ENCODE measurements around the gene NUDT8. TPM values are rescaled to one million over a fixed set of nuclear protein-coding genes. Genes with fewer than 3 reads are reported as not detected.

The NUDT8 gene
- polyA plus RNA-seq, 1 of the 3 experiments (the other 2 are of a cell fraction) = 2.7 TPM

GRCh38 chr11:67673902-67674301 lies 44.2 kb upstream of the NUDT8 start:
- Histone ChIP-seq H3K9me2 (no peaks in the 10 kb centered on the region), H3F3A (replicated peaks; ENCODE audit: insufficient read depth) (no peaks in the 10 kb centered on the region), H3K9ac (no peak overlapping the region), H2AFZ (ENCODE audit: low read depth) (no peak overlapping the region), H3K4me3 (ENCODE audit: low read depth in 2 of 2, low read length in 1 of 2) (no peak overlapping the region), H3K4me1 (ENCODE audit: control insufficient read depth in 1 of 2, insufficient read depth in 2 of 2, low read depth in 1 of 2, low read length in 1 of 2) (no peaks in the 10 kb centered on the region), H3K79me2 (ENCODE audit: insufficient read depth) (no peaks in the 10 kb centered on the region), H3K36me3 (replicated peaks in 1 of 2; ENCODE audit: control insufficient read depth in 1 of 2, insufficient read depth in 2 of 2, low read length in 1 of 2) (no peaks in the 10 kb centered on the region), H3K27ac (ENCODE audit: low read depth in 2 of 2, low read length in 1 of 2) (no peak overlapping the region), H3K9me3 (no peaks in the 10 kb centered on the region), H3K4me2 (no peak overlapping the region), H3K27me3 (ENCODE audit: insufficient read depth) (peaks cover 7% of the 10 kb centered on the region; the same call in 1 of the 2 replicates), H4K20me1 (ENCODE audit: insufficient read depth) (no peaks in the 10 kb centered on the region)
- CTCF ChIA-PET = interaction anchor here (1.0 to 2.0 kb wide), 3 partner anchors 15 to 45 kb away, joined by 3 to 9 read pairs (median 4); no protein-coding TSS in a partner anchor
- 27% methylated on average over 8 of the region's 8 CpGs for WGBS (ENCODE audit: low lambda C conversion rate)
- TF ChIP-seq CTCF (IDR thresholded peaks at IDR 0.05) = no peak
- TF ChIP-seq SMC3 (IDR thresholded peaks at IDR 0.05; ENCODE audit: low read depth, low read length) = no peak
- no peak for TF ChIP-seq FOXM1 (IDR thresholded peaks at IDR 0.05; ENCODE audit: low read depth)
- no peak for TF ChIP-seq YY1 (IDR thresholded peaks at IDR 0.05; ENCODE audit: low read depth)
- no peak for TF ChIP-seq USF2 (IDR thresholded peaks at IDR 0.05; ENCODE audit: borderline replicate concordance, low read depth, low read length)
- TF ChIP-seq RFX5 (IDR thresholded peaks at IDR 0.05; ENCODE audit: low read length) = no peak
- no peak for TF ChIP-seq FOSL2 (IDR thresholded peaks at IDR 0.05; ENCODE audit: borderline replicate concordance, low read depth)
- TF ChIP-seq GABPA (IDR thresholded peaks at IDR 0.05; ENCODE audit: low read depth) = no peak
- no peak for TF ChIP-seq EZH2phosphoT487 (IDR thresholded peaks at IDR 0.05; ENCODE audit: borderline replicate concordance, low read depth)
- no peak for TF ChIP-seq PBX3 (IDR thresholded peaks at IDR 0.05)
- POLR2A ChIA-PET = no interaction called here
- DNase-seq = no peak

GRCh38 chr11:67673358-67673757 lies 43.6 kb upstream of the NUDT8 start:
- 46% methylated on average over 6 of the region's 7 CpGs for WGBS (ENCODE audit: low lambda C conversion rate)
- Histone ChIP-seq H3K9ac (no peak overlapping the region), H3K4me3 (ENCODE audit: low read depth in 2 of 2, low read length in 1 of 2) (no peak overlapping the region), H3K27ac (ENCODE audit: low read depth in 2 of 2, low read length in 1 of 2) (no peak overlapping the region), H3F3A (replicated peaks; ENCODE audit: insufficient read depth) (no peaks in the 10 kb centered on the region), H3K4me1 (ENCODE audit: control insufficient read depth in 1 of 2, insufficient read depth in 2 of 2, low read depth in 1 of 2, low read length in 1 of 2) (no peaks in the 10 kb centered on the region), H3K79me2 (ENCODE audit: insufficient read depth) (no peaks in the 10 kb centered on the region), H3K9me3 (no peaks in the 10 kb centered on the region), H3K9me2 (no peaks in the 10 kb centered on the region), H3K4me2 (no peak overlapping the region), H4K20me1 (ENCODE audit: insufficient read depth) (no peaks in the 10 kb centered on the region), H3K27me3 (ENCODE audit: insufficient read depth) (peaks cover 7% of the 10 kb centered on the region; the same call in 1 of the 2 replicates), H2AFZ (ENCODE audit: low read depth) (no peak overlapping the region), H3K36me3 (replicated peaks in 1 of 2; ENCODE audit: control insufficient read depth in 1 of 2, insufficient read depth in 2 of 2, low read length in 1 of 2) (no peaks in the 10 kb centered on the region)
- TF ChIP-seq FOXJ3 (CRISPR knock-in tag; IDR thresholded peaks at IDR 0.05) (no peak), GATA2 (CRISPR knock-in tag; IDR thresholded peaks at IDR 0.05) (no peak), USF2 (IDR thresholded peaks at IDR 0.05; ENCODE audit: borderline replicate concordance, low read depth, low read length) (no peak), CTCF (IDR thresholded peaks at IDR 0.05) (no peak), RXRA (IDR thresholded peaks at IDR 0.05; ENCODE audit: borderline replicate concordance, low read depth) (no peak), NFIC (IDR thresholded peaks at IDR 0.05; ENCODE audit: borderline replicate concordance) (no peak), RCOR1 (IDR thresholded peaks at IDR 0.05; ENCODE audit: low read length) (no peak), PBX3 (IDR thresholded peaks at IDR 0.05) (no peak), ELF1 (IDR thresholded peaks at IDR 0.05) (no peak), FOXM1 (IDR thresholded peaks at IDR 0.05; ENCODE audit: low read depth) (no peak), MEF2A (IDR thresholded peaks at IDR 0.05; ENCODE audit: borderline replicate concordance, low read depth) (no peak), NRF1 (IDR thresholded peaks at IDR 0.05; ENCODE audit: low read depth, low read length) (no peak), TCF12 (IDR thresholded peaks at IDR 0.05) (no peak), RFX5 (IDR thresholded peaks at IDR 0.05; ENCODE audit: low read length) (no peak), RAD21 (IDR thresholded peaks at IDR 0.05; ENCODE audit: low read length) (no peak)
- POLR2A ChIA-PET = no interaction called here
- no peak for DNase-seq
- CTCF ChIA-PET = interaction anchor here (1.0 to 2.0 kb wide), 3 partner anchors 14 to 45 kb away, joined by 3 to 9 read pairs (median 4); no protein-coding TSS in a partner anchor

Data from SK-N-SH (cell line).